Transverse colon (tissue), 3 donors: Measurements from ENCODE around the gene DNM1.

ENCODE experiments used
- CTCF ChIP-seq, 5 experiments: fragments of 200-600 bp in 3 of 5; fragments of 450-650 bp in 2 of 5; sonication (generic) in 3 of 5; IDR thresholded peaks; 1 replicate in 2 of 5; 2 replicates in 3 of 5; pipeline ENCODE4 v1.5.1; 2016 to 2017; ENCODE audit warnings: antibody characterized with exemption in 5 of 5, inconsistent platforms in 3 of 5, mild to moderate bottlenecking in 2 of 5, moderate library complexity in 1 of 5
- POLR2A ChIP-seq: fragments of 450-650 bp; IDR thresholded peaks from one replicate; pipeline ENCODE4 v1.6.1; 2016; ENCODE audit warnings: antibody characterized with exemption, mild to moderate bottlenecking, moderate library complexity

- no peak for TF ChIP-seq POLR2A
- TF ChIP-seq CTCF (IDR thresholded peaks at IDR 0.05) = no peak
Measured at GRCh38 chr9:128213746-128214497, 10.7 kb downstream of the DNM1 start.
